Measurements from ENCODE around the gene ODAPH.
"Not testable (repeated sequence)": the region's sequence is repeated elsewhere in the genome, so short reads cannot be mapped to it uniquely, and the experiment has no call there.

ODAPH gene

GRCh38 chr4:75527482-75527881, 28.4 kb upstream of the ODAPH start:
- Mint-ChIP-seq H3K9me3 (peaks cover 14% of the 10 kb centered on the region), H3K4me3 (no peak overlapping the region), H3K27ac (no peak overlapping the region), H3K4me1 (no peaks in the 10 kb centered on the region), H3K36me3 (ENCODE audit: low read depth) (peaks cover 83% of the 10 kb centered on the region), H3K27me3 (ENCODE audit: low read depth, poor library complexity) (no peaks in the 10 kb centered on the region)
- no peak for TF ChIP-seq CTCF (IDR thresholded peaks at IDR 0.05)
- no peak for DNase-seq

GRCh38 chr4:75530556-75531322, 25.1 kb upstream of the ODAPH start:
- Mint-ChIP-seq H3K36me3 (ENCODE audit: low read depth) (peaks cover 96% of the 10 kb centered on the region), H3K4me3 (no peak overlapping the region), H3K9me3 (peaks cover 42% of the 10 kb centered on the region), H3K27ac (no peak overlapping the region), H3K27me3 (ENCODE audit: low read depth, poor library complexity) (no peaks in the 10 kb centered on the region), H3K4me1 (no peaks in the 10 kb centered on the region)
- no peak for DNase-seq
- TF ChIP-seq CTCF (IDR thresholded peaks at IDR 0.05) = no peak

- peaks cover 92% of the 10 kb centered on the region for H3K36me3 Mint-ChIP-seq (ENCODE audit: low read depth)
- not testable (repeated sequence) for H3K27me3 Mint-ChIP-seq (ENCODE audit: low read depth, poor library complexity); H3K4me3 Mint-ChIP-seq; H3K4me1 Mint-ChIP-seq; DNase-seq
- H3K27ac Mint-ChIP-seq = peak overlapping the region; percentile 59
- peaks cover 46% of the 10 kb centered on the region for H3K9me3 Mint-ChIP-seq
These were observed 24.2 kb upstream of the ODAPH start for GRCh38 chr4:75531536-75532143.

DNA sequence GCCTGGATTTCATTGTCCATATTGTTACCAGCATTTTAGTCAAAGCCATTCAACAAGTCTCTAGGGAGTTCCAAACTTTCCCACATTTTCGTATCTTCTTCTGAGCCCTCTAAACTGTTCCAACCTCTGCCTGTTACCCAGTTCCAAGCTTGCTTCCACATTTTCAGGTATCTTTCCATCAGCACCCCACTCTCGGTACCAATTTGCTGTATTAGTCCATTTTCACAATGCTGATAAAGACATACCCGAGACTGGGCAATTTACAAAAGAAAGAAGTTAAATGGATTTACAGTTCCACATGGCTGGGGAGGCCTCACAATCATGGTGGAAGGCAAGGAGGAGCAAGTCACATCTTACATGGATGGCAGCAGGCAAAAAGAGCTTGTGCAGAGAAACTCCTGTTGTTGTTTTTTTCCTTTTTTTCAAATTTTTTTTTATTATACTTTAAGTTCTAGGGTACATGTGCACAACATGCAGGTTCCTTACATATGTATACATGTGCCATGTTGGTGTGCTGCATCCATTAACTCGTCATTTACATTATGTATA, 22.5 kb upstream of the ODAPH start:
- H3K4me1 Mint-ChIP-seq; H3K27me3 Mint-ChIP-seq (ENCODE audit: low read depth, poor library complexity); H3K4me3 Mint-ChIP-seq; H3K27ac Mint-ChIP-seq; DNase-seq: not testable (repeated sequence)
- peaks cover 54% of the 10 kb centered on the region for H3K9me3 Mint-ChIP-seq
- H3K36me3 Mint-ChIP-seq (ENCODE audit: low read depth) = peaks cover 94% of the 10 kb centered on the region

GRCh38 chr4:75533926-75534325, 21.9 kb upstream of the ODAPH start:
- Mint-ChIP-seq H3K36me3 (ENCODE audit: low read depth) (peaks cover 96% of the 10 kb centered on the region), H3K9me3 (peaks cover 54% of the 10 kb centered on the region)
- not testable (repeated sequence) for H3K27ac Mint-ChIP-seq; H3K27me3 Mint-ChIP-seq (ENCODE audit: low read depth, poor library complexity); DNase-seq; H3K4me3 Mint-ChIP-seq; H3K4me1 Mint-ChIP-seq

GRCh38 chr4:75537308-75537707, 18.6 kb upstream of the ODAPH start:
- not testable (repeated sequence) for DNase-seq; H3K4me1 Mint-ChIP-seq; H3K27me3 Mint-ChIP-seq (ENCODE audit: low read depth, poor library complexity); H3K4me3 Mint-ChIP-seq; H3K27ac Mint-ChIP-seq
- Mint-ChIP-seq H3K9me3 (peaks cover 42% of the 10 kb centered on the region), H3K36me3 (ENCODE audit: low read depth) (peaks cover 86% of the 10 kb centered on the region)

- Mint-ChIP-seq H3K36me3 (ENCODE audit: low read depth) (peaks cover 58% of the 10 kb centered on the region), H3K27me3 (ENCODE audit: low read depth, poor library complexity) (no peaks in the 10 kb centered on the region), H3K4me1 (no peaks in the 10 kb centered on the region), H3K27ac (no peak overlapping the region), H3K4me3 (no peak overlapping the region), H3K9me3 (no peaks in the 10 kb centered on the region)
- DNase-seq = no peak
- TF ChIP-seq CTCF (IDR thresholded peaks at IDR 0.05) = no peak
These were observed 13.0 kb upstream of the ODAPH start for GRCh38 chr4:75542824-75543223.

DNA sequence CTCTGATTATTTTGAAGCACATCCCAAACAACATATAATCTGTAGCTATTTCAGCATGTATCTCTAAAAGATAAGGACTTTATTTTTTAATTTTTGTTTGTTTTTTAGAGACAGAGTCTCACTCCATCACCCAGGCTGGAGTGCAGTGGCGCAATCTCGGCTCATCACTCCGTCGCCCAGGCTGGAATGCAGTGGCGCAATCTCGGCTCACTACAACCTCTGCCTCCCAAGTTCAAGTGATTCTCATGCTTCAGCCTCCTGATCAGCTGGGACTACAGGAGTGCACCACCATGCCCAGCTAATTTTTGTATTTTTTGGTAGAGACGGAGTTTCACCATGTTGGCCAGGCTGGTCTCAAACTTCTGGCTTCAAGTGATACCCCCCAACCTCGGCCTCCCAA, 11.6 kb upstream of the ODAPH start:
- not testable (repeated sequence) for H3K4me3 Mint-ChIP-seq, H3K27ac Mint-ChIP-seq, H3K4me1 Mint-ChIP-seq

More for the DNA sequence above, 11.6 kb upstream of the ODAPH start:
- not testable (repeated sequence) for H3K27me3 Mint-ChIP-seq (ENCODE audit: low read depth, poor library complexity); DNase-seq; H3K9me3 Mint-ChIP-seq
- H3K36me3 Mint-ChIP-seq (ENCODE audit: low read depth) = peaks cover 50% of the 10 kb centered on the region

Measured in nephron progenitor cell (in vitro differentiated cells).